Measurements from ENCODE around the gene ZNF284.

ZNF284 gene

GRCh38 chr19:44131955-44132354 lies 60.0 kb downstream of the ZNF284 start:
- Histone ChIP-seq H3K4me3 (ENCODE audit: low read length) (no peak overlapping the region), H3K4me1 (ENCODE audit: low read length) (no peaks in the 10 kb centered on the region), H3K9me3 (ENCODE audit: insufficient read depth, low read length) (peaks cover 32% of the 10 kb centered on the region), H3K36me3 (replicated peaks; ENCODE audit: low read depth, low read length) (peaks cover 55% of the 10 kb centered on the region), H2AFZ (ENCODE audit: low read depth, low read length) (no peak overlapping the region), H3K9ac (ENCODE audit: low read length) (no peak overlapping the region), H3K27me3 (ENCODE audit: low read depth, low read length) (no peaks in the 10 kb centered on the region), H4K20me1 (ENCODE audit: insufficient read depth, low read length) (no peaks in the 10 kb centered on the region), H3K79me2 (ENCODE audit: low read length) (no peaks in the 10 kb centered on the region), H3K27ac (ENCODE audit: low read length) (no peak overlapping the region), H3K4me2 (ENCODE audit: low read length) (no peak overlapping the region)
- TF ChIP-seq CTCF (IDR thresholded peaks at IDR 0.05; ENCODE audit: low read depth, low read length) (no peak), EZH2phosphoT487 (IDR thresholded peaks at IDR 0.05; ENCODE audit: low read depth) (no peak)
